Measurements from ENCODE around the gene RAP1GAP.

DNA sequence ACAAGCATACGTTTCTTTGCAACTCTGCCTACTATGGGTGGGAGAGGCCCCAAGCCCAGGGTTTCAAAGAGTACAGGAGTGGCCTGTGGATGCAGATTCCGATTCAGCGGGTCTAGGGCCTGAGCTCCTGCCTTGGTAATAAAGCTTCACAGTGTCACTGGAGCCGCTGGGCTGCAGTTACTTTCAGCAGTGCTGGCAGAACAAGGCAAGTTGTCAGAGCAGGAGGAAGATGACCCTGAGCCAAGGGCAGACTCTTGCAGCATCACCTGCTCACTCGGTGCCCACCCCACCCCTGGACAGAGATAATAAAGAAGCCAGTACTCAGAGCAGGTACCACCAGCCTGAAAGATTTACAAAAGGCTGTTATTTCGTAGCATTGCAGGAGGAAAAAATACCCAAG, 8.0 kb upstream of the RAP1GAP start:
- TF ChIP-seq EZH2 (optimal IDR thresholded peaks at IDR 0.05; ENCODE audit: low read depth, low read length) (no peak), EZH2phosphoT487 (IDR thresholded peaks at IDR 0.05; ENCODE audit: low read length) (no peak)
- TF ChIP-seq, protein P1, sequence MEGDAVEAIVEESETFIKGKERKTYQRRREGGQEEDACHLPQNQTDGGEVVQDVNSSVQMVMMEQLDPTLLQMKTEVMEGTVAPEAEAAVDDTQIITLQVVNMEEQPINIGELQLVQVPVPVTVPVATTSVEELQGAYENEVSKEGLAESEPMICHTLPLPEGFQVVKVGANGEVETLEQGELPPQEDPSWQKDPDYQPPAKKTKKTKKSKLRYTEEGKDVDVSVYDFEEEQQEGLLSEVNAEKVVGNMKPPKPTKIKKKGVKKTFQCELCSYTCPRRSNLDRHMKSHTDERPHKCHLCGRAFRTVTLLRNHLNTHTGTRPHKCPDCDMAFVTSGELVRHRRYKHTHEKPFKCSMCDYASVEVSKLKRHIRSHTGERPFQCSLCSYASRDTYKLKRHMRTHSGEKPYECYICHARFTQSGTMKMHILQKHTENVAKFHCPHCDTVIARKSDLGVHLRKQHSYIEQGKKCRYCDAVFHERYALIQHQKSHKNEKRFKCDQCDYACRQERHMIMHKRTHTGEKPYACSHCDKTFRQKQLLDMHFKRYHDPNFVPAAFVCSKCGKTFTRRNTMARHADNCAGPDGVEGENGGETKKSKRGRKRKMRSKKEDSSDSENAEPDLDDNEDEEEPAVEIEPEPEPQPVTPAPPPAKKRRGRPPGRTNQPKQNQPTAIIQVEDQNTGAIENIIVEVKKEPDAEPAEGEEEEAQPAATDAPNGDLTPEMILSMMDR (IDR thresholded peaks at IDR 0.05; ENCODE audit: low read length) = no peak

All from MM.1S (cell line).